Motor neuron (in vitro differentiated cells): ENCODE results near the gene CXCL12. TPM values are rescaled to one million over a fixed set of nuclear protein-coding genes. Genes with fewer than 3 reads are reported as not detected.

Source experiments
- ATAC-seq, 8 experiments: fragments of 200-7000 bp; cut with Tn5 transposase; replicated peaks in 6 of 8; 2 replicates each; pipeline ENCODE4 v1.8.0; 2021; ENCODE audit warnings: mild to moderate bottlenecking in 8 of 8, moderate library complexity in 8 of 8
- H3K27ac ChIP-seq, 2 donors: fragments of 250-450 bp; sonication (Bioruptor Pico); 2 replicates each; pipeline ENCODE4 v1.9.0; 2021; ENCODE audit warnings: antibody characterized with exemption in 2 of 2, mild to moderate bottlenecking in 2 of 2, moderate library complexity in 1 of 2
- H3K4me1 ChIP-seq, 2 donors: fragments of 250-450 bp; sonication (Bioruptor Pico); replicated peaks in 1 of 2; 2 replicates each; pipeline ENCODE4 v1.6.1; 2021; ENCODE audit warnings: antibody characterized with exemption in 2 of 2, mild to moderate bottlenecking in 2 of 2, moderate library complexity in 1 of 2
- H3K4me3 ChIP-seq, 5 donors: fragments of 250-450 bp; sonication (Bioruptor Pico); 2 replicates each; pipeline ENCODE4 v1.9.0; 2021; ENCODE audit warnings: antibody characterized with exemption in 5 of 5, mild to moderate bottlenecking in 5 of 5, moderate library complexity in 4 of 5
- WGBS, 10 experiments: fragments of 450-650 bp; shearing (Covaris generic); methylation state at CpG; one replicate each; pipeline ENCODE4 v1.0.0; 2022; 5-methylcytosine and 5-hydroxymethylcytosine counted together
- in situ Hi-C, 9 experiments: fragments of 400-800 bp; cut with MboI; loops; one replicate each; pipeline ENCODE4 v1.15.0; 2021; ENCODE audit warnings: low sequenced_read_pairs in 9 of 9, low pct_unique_long_range_greater_than_20kb in 2 of 9; ENCODE audit not compliant: unreplicated experiment in 9 of 9
- total RNA-seq, 8 experiments: library from RNA; unstranded; fragments of 300-600 nt; gene quantifications; 2 replicates each; pipeline versions ENCODE4 v1.2.3 to v1.2.4, GENCODE V29; 2022

CXCL12 gene
- total RNA-seq, 8 experiments from 2014 or later: 1.2 to 121 (median 7.0) TPM

GRCh38 chr10:44397476-44398225, 12.8 kb upstream of the CXCL12 start:
- Histone ChIP-seq H3K27ac (no peak overlapping the region), H3K4me1 (peaks cover 24 to 25% of the 10 kb centered on the region in 2 donors), H3K4me3 (no peak overlapping the region)
- WGBS, 10 experiments: 69 to 74% (median 72%) methylated on average over 3 to 5 of the region's 6 CpGs; no CpG with 5 or more reads in 7 of the 10 experiments
- no peak for ATAC-seq
- in situ Hi-C loops: loop anchor here in 8 of 9 experiments (10.0 to 25.0 kb wide), 4 partner anchors 457 to 735 kb away; no protein-coding TSS in a partner anchor

- 20 to 100% (median 75%) methylated on average over 1 to 7 of the region's 7 CpGs; no CpG with 5 or more reads in 5 of the 10 experiments for WGBS, 10 experiments
- no peak for ATAC-seq
- no peak overlapping the region for H3K4me3 ChIP-seq
- in situ Hi-C loops: loop anchor here in 8 of 9 experiments (10.0 to 25.0 kb wide), 4 partner anchors 458 to 734 kb away; no protein-coding TSS in a partner anchor
- H3K4me1 ChIP-seq: peaks cover 24 to 27% of the 10 kb centered on the region in 2 donors
- no peak overlapping the region for H3K27ac ChIP-seq
Observed at GRCh38 chr10:44396671-44397191, 11.8 kb upstream of the CXCL12 start.

DNA sequence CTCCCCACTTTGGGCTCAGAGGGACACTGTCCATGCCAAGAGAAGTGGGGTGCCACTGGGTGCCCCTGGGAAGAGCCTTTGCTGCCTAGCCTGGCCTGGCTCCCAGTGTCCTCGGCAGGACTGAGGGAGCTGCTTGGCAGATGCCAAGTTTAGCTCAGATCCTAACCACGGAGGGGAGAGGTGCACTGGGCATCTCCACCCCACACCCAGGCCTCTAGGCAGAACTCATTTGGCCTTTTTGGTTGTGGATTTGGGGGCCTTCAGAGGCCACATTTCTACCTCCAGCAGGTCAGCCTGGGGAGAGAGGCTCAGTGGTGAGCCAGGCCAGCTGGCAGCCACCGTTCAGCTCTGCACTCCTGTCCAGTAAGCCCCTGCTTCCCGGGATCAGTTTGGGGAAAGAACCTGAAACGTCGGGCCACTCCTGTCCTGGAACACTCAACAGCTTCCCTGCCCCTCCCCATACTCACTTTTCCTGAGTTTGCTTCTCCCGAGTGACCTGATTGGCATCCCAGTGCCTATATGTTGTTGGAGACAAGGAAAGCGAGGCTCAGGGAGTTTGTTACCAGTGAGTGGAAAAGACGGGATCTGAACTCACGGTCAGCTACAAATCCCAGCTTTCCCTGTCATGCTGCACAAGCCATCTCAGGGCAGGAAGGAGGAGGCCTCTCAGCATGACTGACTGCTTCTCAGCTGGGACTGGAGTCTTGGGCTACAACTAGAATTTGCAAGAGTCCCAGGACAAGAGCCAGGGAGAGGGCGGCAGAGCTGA, 11.2 kb upstream of the CXCL12 start:
- ATAC-seq: no peak
- whole genome bisulfite sequencing, 10 experiments: 71 to 100% (median 90%) methylated on average over 1 to 5 of the region's 11 CpGs; no CpG with 5 or more reads in 5 of the 10 experiments
- in situ Hi-C loops: loop anchor here in 8 of 9 experiments (10.0 to 25.0 kb wide), 4 partner anchors 459 to 734 kb away; no protein-coding TSS in a partner anchor

GRCh38 chr10:44395396-44395795, 10.5 kb upstream of the CXCL12 start:
- peaks cover 19 to 24% of the 10 kb centered on the region in 2 donors for H3K4me1 ChIP-seq
- H3K27ac ChIP-seq: no peak overlapping the region
- ATAC-seq: no peak
- no peak overlapping the region for H3K4me3 ChIP-seq
- in situ Hi-C loops: loop anchor here in 8 of 9 experiments (10.0 to 25.0 kb wide), 4 partner anchors 459 to 733 kb away; no protein-coding TSS in a partner anchor
- 63 to 77% (median 73%) methylated on average over 2 to 4 of the region's 5 CpGs; no CpG with 5 or more reads in 6 of the 10 experiments for WGBS, 10 experiments

More for the DNA sequence above, 11.2 kb upstream of the CXCL12 start:
- H3K4me3 ChIP-seq: no peak overlapping the region
- peaks cover 24 to 27% of the 10 kb centered on the region in 2 donors for H3K4me1 ChIP-seq
- H3K27ac ChIP-seq: no peak overlapping the region

GRCh38 chr10:44394696-44395381, 9.9 kb upstream of the CXCL12 start:
- H3K27ac ChIP-seq: no peak overlapping the region
- no peak overlapping the region for H3K4me3 ChIP-seq
- peaks cover 18 to 21% of the 10 kb centered on the region in 2 donors for H3K4me1 ChIP-seq
- 50 to 100% (median 89%) methylated on average over 1 to 2 of the region's 4 CpGs; no CpG with 5 or more reads in 5 of the 10 experiments for WGBS, 10 experiments
- in situ Hi-C loops: loop anchor here in 8 of 9 experiments (10.0 to 25.0 kb wide), 4 partner anchors 460 to 733 kb away; no protein-coding TSS in a partner anchor
- ATAC-seq: no peak

DNA sequence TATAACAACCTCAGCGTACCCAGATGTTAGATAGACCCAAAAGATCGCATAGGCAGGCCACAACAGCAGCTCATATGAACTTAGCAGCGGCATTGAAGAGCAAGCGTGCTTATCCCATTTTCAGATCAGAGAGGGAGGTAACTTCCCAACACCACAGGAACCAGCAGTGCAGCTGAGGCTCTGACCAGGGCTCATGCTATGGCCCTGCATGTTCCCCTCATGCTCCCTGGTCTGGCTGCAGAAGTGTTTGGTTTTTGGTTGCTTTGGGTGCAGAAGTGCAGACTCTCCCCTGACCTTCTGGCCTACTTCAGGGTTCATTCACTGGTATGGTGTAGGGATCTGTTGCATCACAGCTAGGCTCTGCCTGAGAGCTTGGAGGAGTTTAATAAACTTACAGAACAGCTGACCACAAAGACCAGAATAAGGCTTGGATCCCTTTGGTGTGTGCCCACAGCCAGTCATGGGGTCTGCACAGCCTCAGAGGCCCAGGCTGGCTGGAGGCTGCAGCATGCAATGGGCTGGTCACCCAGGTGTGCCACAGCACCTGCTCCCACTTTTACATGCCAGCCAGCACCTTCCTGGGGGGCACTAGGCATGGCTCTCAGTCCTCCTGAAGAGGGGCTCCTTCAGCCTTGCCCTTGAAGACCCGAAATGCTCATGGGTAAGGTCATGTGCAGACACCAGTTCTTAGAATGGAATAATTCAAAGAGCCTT, 9.1 kb upstream of the CXCL12 start:
- H3K4me3 ChIP-seq: no peak overlapping the region
- 0 to 95% (median 67%) methylated on average over 1 to 4 of the region's 5 CpGs; no CpG with 5 or more reads in 3 of the 10 experiments for WGBS, 10 experiments
- H3K4me1 ChIP-seq: peaks cover 15 to 16% of the 10 kb centered on the region in 2 donors
- no peak overlapping the region for H3K27ac ChIP-seq
- ATAC-seq: no peak
- in situ Hi-C loops: loop anchor here in 8 of 9 experiments (10.0 to 25.0 kb wide), 4 partner anchors 461 to 732 kb away; no protein-coding TSS in a partner anchor

DNA sequence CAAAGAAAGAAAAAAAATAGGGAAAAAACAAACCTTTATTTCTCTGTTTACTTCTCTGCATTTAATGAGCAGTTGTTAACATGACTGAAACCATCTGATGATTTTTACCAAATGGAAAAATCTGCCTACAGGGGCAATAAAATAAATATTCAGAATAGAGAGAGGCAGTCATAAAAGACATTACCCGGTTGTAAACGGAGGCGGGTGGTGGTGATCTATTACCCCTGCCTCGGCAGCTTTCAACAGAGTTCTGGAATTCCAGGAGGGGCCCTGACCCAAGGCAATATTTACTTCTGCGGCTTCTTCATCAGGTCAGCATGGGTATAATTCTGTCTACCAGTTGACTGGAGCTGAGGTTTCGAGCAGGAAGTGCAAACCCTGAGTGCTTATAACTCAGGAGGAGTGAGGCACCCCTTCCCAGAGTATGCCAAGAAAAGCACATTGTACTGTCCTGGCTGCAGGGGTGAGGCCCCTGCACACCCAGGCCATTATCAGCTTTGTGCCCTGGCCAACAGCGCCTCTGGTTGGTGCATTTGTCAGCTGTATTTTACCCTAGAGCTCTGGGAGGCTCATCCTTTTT, 8.2 kb upstream of the CXCL12 start:
- peak in 6 of 8 experiments; percentile 24 to 94 (median 46) for ATAC-seq
- 4 to 56% (median 25%) methylated on average over 2 to 6 of the region's 7 CpGs; no CpG with 5 or more reads in 1 of the 10 experiments for WGBS, 10 experiments
- in situ Hi-C loops: loop anchor here in 8 of 9 experiments (10.0 to 25.0 kb wide), 4 partner anchors 462 to 731 kb away; no protein-coding TSS in a partner anchor
- peaks cover 6 to 12% of the 10 kb centered on the region in 2 donors for H3K4me1 ChIP-seq
- no peak overlapping the region for H3K4me3 ChIP-seq
- H3K27ac ChIP-seq: no peak overlapping the region

DNA sequence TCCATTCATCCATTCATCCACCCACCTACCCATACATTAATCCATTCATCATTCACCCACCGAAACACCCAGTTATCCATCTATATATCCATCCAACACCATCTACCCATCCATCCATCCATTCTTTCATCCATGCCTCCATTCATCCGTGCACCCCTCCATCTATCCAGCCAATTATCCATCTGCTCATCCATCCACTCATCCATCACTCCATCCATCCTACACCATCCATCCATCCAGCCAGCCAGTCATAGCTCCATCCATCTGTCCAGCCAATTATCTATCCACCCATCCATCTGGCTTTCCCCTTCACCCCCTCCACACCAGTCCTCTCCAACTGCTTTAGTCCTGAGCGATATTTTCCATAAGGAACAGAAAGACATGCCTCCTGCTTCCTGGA, 7.5 kb upstream of the CXCL12 start:
- peaks cover 1 to 10% of the 10 kb centered on the region in 2 donors for H3K4me1 ChIP-seq
- in situ Hi-C loops: loop anchor here in 8 of 9 experiments (10.0 to 25.0 kb wide), 4 partner anchors 462 to 730 kb away; no protein-coding TSS in a partner anchor
- 39 to 100% (median 59%) methylated on average over 1 to 3 of the region's 3 CpGs for WGBS, 10 experiments
- no peak overlapping the region for H3K27ac ChIP-seq
- no peak overlapping the region for H3K4me3 ChIP-seq
- ATAC-seq: no peak

GRCh38 chr10:44391981-44392380, 7.1 kb upstream of the CXCL12 start:
- no peak overlapping the region for H3K27ac ChIP-seq
- in situ Hi-C loops: loop anchor here in 8 of 9 experiments (10.0 to 25.0 kb wide), 4 partner anchors 463 to 730 kb away; no protein-coding TSS in a partner anchor
- no peak for ATAC-seq
- no peak overlapping the region for H3K4me3 ChIP-seq
- 50 to 100% methylated on average over 1 of the region's 2 CpGs; no CpG with 5 or more reads in 8 of the 10 experiments for WGBS, 10 experiments
- H3K4me1 ChIP-seq: peaks cover 0 to 10% of the 10 kb centered on the region in 2 donors

- ATAC-seq: peak in 3 of 8 experiments; percentile 8 to 57 (median 47)
- Histone ChIP-seq H3K27ac (no peak overlapping the region), H3K4me3 (no peak overlapping the region), H3K4me1 (peaks cover 0 to 10% of the 10 kb centered on the region in 2 donors)
- in situ Hi-C loops: loop anchor here in 8 of 9 experiments (10.0 to 25.0 kb wide), 4 partner anchors 464 to 728 kb away; no protein-coding TSS in a partner anchor
- 23 to 69% methylated on average over 2 of the region's 3 CpGs; no CpG with 5 or more reads in 8 of the 10 experiments for WGBS, 10 experiments
Observed at GRCh38 chr10:44390585-44391072, 5.7 kb upstream of the CXCL12 start.

GRCh38 chr10:44389556-44389955, 4.7 kb upstream of the CXCL12 start:
- no peak overlapping the region for H3K4me3 ChIP-seq
- peaks cover 0 to 10% of the 10 kb centered on the region in 2 donors for H3K4me1 ChIP-seq
- ATAC-seq: no peak
- H3K27ac ChIP-seq: no peak overlapping the region
- 60 to 100% methylated on average over 1 of the region's 2 CpGs; no CpG with 5 or more reads in 8 of the 10 experiments for WGBS, 10 experiments
- in situ Hi-C loops: loop anchor here in 8 of 9 experiments (25.0 kb wide), 3 partner anchors 473 to 727 kb away; no protein-coding TSS in a partner anchor
